Keratinocyte (primary cell): ENCODE data around the gene DUSP12. TPM values are rescaled to one million over a fixed set of nuclear protein-coding genes. Genes with fewer than 3 reads are reported as not detected.

Source experiments
- DNase-seq: peaks from one replicate; pipeline ENCODE4 v3.0.0-alpha.2; 2011; ENCODE audit warnings: low read depth, missing footprints, low spot score
- FAIRE-seq: peaks from 2 replicates; lab custom pipeline; 2011; peaks lifted over from hg19 to GRCh38; lab: Jason Lieb, UNC
- H2AFZ ChIP-seq: 2 replicates; pipeline ENCODE4 v1.6.0; 2012; ENCODE audit warnings: low read length, control low read depth, inconsistent platforms; ENCODE audit not compliant: control insufficient read depth
- H3K27ac ChIP-seq: 2 replicates; pipeline ENCODE4 v1.5.1; 2011; ENCODE audit warnings: low read length; ENCODE audit not compliant: control insufficient read depth, insufficient read depth
- H3K27me3 ChIP-seq: 3 replicates; pipeline ENCODE4 v1.6.0; 2011; ENCODE audit warnings: low read length; ENCODE audit not compliant: control insufficient read depth, insufficient read depth; ENCODE audit errors: extremely low read depth
- H3K36me3 ChIP-seq, 2 experiments: 2 replicates in 1 of 2; 3 replicates in 1 of 2; pipeline ENCODE4 v1.5.1; 2011; ENCODE audit warnings: low read length in 2 of 2, mild to moderate bottlenecking in 1 of 2; ENCODE audit not compliant: control insufficient read depth in 2 of 2, insufficient read depth in 2 of 2; ENCODE audit errors: extremely low read depth in 1 of 2
- H3K4me1 ChIP-seq: 3 replicates; pipeline ENCODE4 v1.5.1; 2011; ENCODE audit warnings: low read length; ENCODE audit not compliant: control insufficient read depth, insufficient read depth; ENCODE audit errors: extremely low read depth
- H3K4me2 ChIP-seq: 3 replicates; pipeline ENCODE4 v1.6.0; 2011; ENCODE audit warnings: low read depth, low read length; ENCODE audit not compliant: control insufficient read depth, insufficient read depth; ENCODE audit errors: extremely low read depth
- H3K4me3 ChIP-seq, 3 experiments: fragments of 200-600 bp in 1 of 3; sonication (generic) in 1 of 3; 2 replicates in 2 of 3; 3 replicates in 1 of 3; pipeline ENCODE4 v1.5.1; 2011 to 2016; ENCODE audit warnings: low read length in 3 of 3, mild to moderate bottlenecking in 3 of 3, control low read depth in 2 of 3, inconsistent platforms in 1 of 3, low read depth in 1 of 3, mixed read lengths in 1 of 3, mixed run types in 1 of 3, moderate library complexity in 1 of 3; ENCODE audit not compliant: control insufficient read depth in 2 of 3, insufficient read depth in 2 of 3; ENCODE audit errors: extremely low read depth in 1 of 3
- H3K79me2 ChIP-seq: 2 replicates; pipeline ENCODE4 v1.6.0; 2012; ENCODE audit warnings: low read length; ENCODE audit not compliant: control insufficient read depth, insufficient read depth
- H3K9ac ChIP-seq: 3 replicates; pipeline ENCODE4 v1.6.0; 2011; ENCODE audit warnings: low read length; ENCODE audit not compliant: control insufficient read depth, insufficient read depth; ENCODE audit errors: extremely low read depth
- H3K9me1 ChIP-seq: 3 replicates; pipeline ENCODE4 v1.6.0; 2011; ENCODE audit warnings: low read length; ENCODE audit not compliant: control insufficient read depth, insufficient read depth; ENCODE audit errors: extremely low read depth
- H3K9me3 ChIP-seq: 2 replicates; pipeline ENCODE4 v1.5.1; 2012; ENCODE audit warnings: low read depth, low read length; ENCODE audit not compliant: control insufficient read depth
- H4K20me1 ChIP-seq: 3 replicates; pipeline ENCODE4 v1.6.0; 2011; ENCODE audit warnings: low read length; ENCODE audit not compliant: control insufficient read depth, insufficient read depth; ENCODE audit errors: extremely low read depth
- CTCF ChIP-seq, 3 experiments: IDR thresholded peaks in 1 of 3; conservative IDR thresholded peaks in 1 of 3; optimal IDR thresholded peaks in 1 of 3; 2 replicates in 2 of 3; 3 replicates in 1 of 3; pipeline versions ENCODE3 to v1.5.1; 2011; ENCODE audit warnings: low read length in 3 of 3, mild to moderate bottlenecking in 3 of 3, moderate library complexity in 2 of 3, control low read depth in 1 of 3, inconsistent platforms in 1 of 3; ENCODE audit not compliant: insufficient read depth in 2 of 3; ENCODE audit errors: extremely low read depth in 1 of 3
- EZH2 ChIP-seq: IDR thresholded peaks from one replicate; pipeline ENCODE4 v1.6.1; 2012; ENCODE audit warnings: inconsistent platforms, mild to moderate bottlenecking, low read length, moderate library complexity
- dilution Hi-C: fragments of 300-500 bp; cut with MboI; formaldehyde crosslinking; loops from one replicate; pipeline ENCODE4 v1.7.0; 2020; ENCODE audit warnings: low sequenced_read_pairs; ENCODE audit not compliant: extremely low pct_ligation_motif_present
- polyA plus RNA-seq, 5 experiments: library from polyadenylated mRNA; depleted of rRNA in 3 of 5; stranded (reverse) in 3 of 5; stranded (forward) in 1 of 5; unstranded in 1 of 5; fragments of >200 nt; gene quantifications; 1 replicate in 1 of 5; 2 replicates in 3 of 5; 3 replicates in 1 of 5; pipeline versions ENCODE4 v1.2.1 to v1.2.3, GENCODE V29; 2011 to 2012; ENCODE audit warnings: missing spikeins in 2 of 5, low read depth in 1 of 5, low replicate concordance in 1 of 5
- small RNA-seq, 3 experiments: library from RNA; depleted of rRNA; stranded (forward); fragments of <200 nt; gene quantifications; one replicate each; pipeline ENCODE3, GENCODE V24; 2012; ENCODE audit warnings: low read depth in 3 of 3, low replicate concordance in 1 of 3; ENCODE audit not compliant: insufficient read length in 3 of 3

Gene DUSP12
- polyA plus RNA-seq, 1 donor (not counting 4 experiments of a cell fraction or from before 2014, with no cell fraction given): 35.3 TPM

- Histone ChIP-seq H3K9me3 (no peaks in the 10 kb centered on the region), H3K9me1 (no peaks in the 10 kb centered on the region), H3K27ac (no peak overlapping the region), H3K4me1 (no peaks in the 10 kb centered on the region), H3K9ac (no peak overlapping the region), H3K36me3 (peaks cover 0 to 3% of the 10 kb centered on the region in 2 experiments), H3K4me2 (no peak overlapping the region), H3K27me3 (no peaks in the 10 kb centered on the region), H3K79me2 (no peaks in the 10 kb centered on the region), H3K4me3 (no peak overlapping the region), H4K20me1 (no peaks in the 10 kb centered on the region), H2AFZ (no peak overlapping the region)
- TF ChIP-seq CTCF (optimal IDR thresholded peaks at IDR 0.05 in 1 of 3, IDR thresholded peaks at IDR 0.05 in 1 of 3, conservative IDR thresholded peaks at IDR 0.05 in 1 of 3; ENCODE audit: extremely low read depth in 1 of 3, insufficient read depth in 2 of 3, low read length in 3 of 3): no peak
- no peak for TF ChIP-seq EZH2
- DNase-seq (no peak), FAIRE-seq (no peak)
- dilution Hi-C loops: no loop called here
Observed at GRCh38 chr1:161803181-161803580, 53.6 kb downstream of the DUSP12 start.

- no peak for DNase-seq
- no peaks in the 10 kb centered on the region for H3K9me3 ChIP-seq
- H3K27me3 ChIP-seq: no peaks in the 10 kb centered on the region
- no peaks in the 10 kb centered on the region for H3K79me2 ChIP-seq
- no peaks in the 10 kb centered on the region for H3K4me1 ChIP-seq
- H2AFZ ChIP-seq: no peak overlapping the region
- H3K36me3 ChIP-seq: peaks cover 3 to 4% of the 10 kb centered on the region in 2 experiments
- dilution Hi-C loops: no loop called here
- no peak for FAIRE-seq
- H3K27ac ChIP-seq: no peak overlapping the region
- no peaks in the 10 kb centered on the region for H4K20me1 ChIP-seq
- no peak overlapping the region for H3K4me3 ChIP-seq
- H3K9me1 ChIP-seq: no peaks in the 10 kb centered on the region
- H3K4me2 ChIP-seq: no peak overlapping the region
- TF ChIP-seq CTCF (optimal IDR thresholded peaks at IDR 0.05 in 1 of 3, IDR thresholded peaks at IDR 0.05 in 1 of 3, conservative IDR thresholded peaks at IDR 0.05 in 1 of 3; ENCODE audit: extremely low read depth in 1 of 3, insufficient read depth in 2 of 3, low read length in 3 of 3) (no peak), EZH2 (no peak)
- no peak overlapping the region for H3K9ac ChIP-seq
Observed at GRCh38 chr1:161805399-161806197, 56.0 kb downstream of the DUSP12 start.

Small RNA genes within 50 kb of the gene (small RNA-seq; reads per million reads assigned to genes)
- gene RN7SL466P: 0 reads per million in 3 experiments

Other genes starting within 250 kb of the DUSP12 start
- gene FCGR2A, start 244.3 kb upstream of the DUSP12 start, polyA plus RNA-seq: 0.08 TPM in 1 of 3 replicates, not detected in the others
- 0.26 to 0.31 TPM (median 0.27 TPM) in 3 replicates for gene HSPA6, start 225.2 kb upstream of the DUSP12 start, polyA plus RNA-seq
- not detected in 3 replicates for gene FCGR3A, start 200.0 kb upstream of the DUSP12 start, polyA plus RNA-seq
- not detected in 3 replicates for gene FCGR3B, start 118.6 kb upstream of the DUSP12 start, polyA plus RNA-seq
- gene FCGR2B, start 86.6 kb upstream of the DUSP12 start, polyA plus RNA-seq: 0.01 TPM in 1 of 3 replicates, not detected in the others
- 2.0 to 3.4 TPM (median 3.0 TPM) in 3 replicates for gene FCRLA, start 42.6 kb upstream of the DUSP12 start, polyA plus RNA-seq
- gene FCRLB, start 28.2 kb upstream of the DUSP12 start, polyA plus RNA-seq: 0.41 to 0.54 TPM (median 0.52 TPM) in 3 replicates
- gene ATF6, start 16.5 kb downstream of the DUSP12 start, polyA plus RNA-seq: 16.4 to 19.7 TPM (median 18.3 TPM) in 3 replicates